Left lobe of liver (tissue), 2 donors: ENCODE results near the gene FSCN2. TPM values are rescaled to one million over a fixed set of nuclear protein-coding genes. Genes with fewer than 3 reads are reported as not detected.
"Not testable (repeated sequence)": the region's sequence is repeated elsewhere in the genome, so short reads cannot be mapped to it uniquely, and the experiment has no call there.

Source experiments
- ATAC-seq: fragments of 200-7000 bp; cut with Tn5 transposase; one replicate; pipeline ENCODE4 v1.9.1; 2020; ENCODE audit warnings: mild to moderate bottlenecking, moderate library complexity
- DNase-seq: peaks from one replicate; pipeline ENCODE4 v3.0.0-alpha.2; 2020; ENCODE audit warnings: low spot score
- total RNA-seq: library from RNA; stranded (reverse); gene quantifications from one replicate; pipeline ENCODE4 v1.2.1, GENCODE V29; 2021
- donor health status: DM: no; HTN: no; CAD: no; lungs with moderate emphysema.
- donor health status: DM: no; HTN: yes; CAD: no.

The FSCN2 gene
- total RNA-seq, 1 donor from 2014 or later: 0.18 TPM

GRCh38 chr17:81524039-81524864 lies 3.9 kb upstream of the FSCN2 start:
- no peak for ATAC-seq
- no peak for DNase-seq

- ATAC-seq (no peak), DNase-seq (no peak)
Observed at GRCh38 chr17:81524865-81525159, 3.4 kb upstream of the FSCN2 start.

GRCh38 chr17:81526662-81527571 lies 1.3 kb upstream of the FSCN2 start:
- no peak for DNase-seq
- no peak for ATAC-seq

- DNase-seq (no peak), ATAC-seq (no peak)
Observed at GRCh38 chr17:81528384-81528650, 140 bp downstream of the FSCN2 start.

GRCh38 chr17:81528651-81529436 lies 667 bp downstream of the FSCN2 start:
- DNase-seq: no peak

GRCh38 chr17:81529437-81529803 lies 1.2 kb downstream of the FSCN2 start:
- ATAC-seq: no peak
- no peak for DNase-seq

More at GRCh38 chr17:81528651-81529436, 667 bp downstream of the FSCN2 start:
- no peak for ATAC-seq

- DNase-seq, ATAC-seq: not testable (repeated sequence)
Observed at GRCh38 chr17:81531013-81531412, 2.8 kb downstream of the FSCN2 start.

GRCh38 chr17:81531998-81532404 lies 3.8 kb downstream of the FSCN2 start:
- not testable (repeated sequence) for DNase-seq, ATAC-seq

GRCh38 chr17:81532490-81533287 lies 4.5 kb downstream of the FSCN2 start:
- no peak for ATAC-seq

GRCh38 chr17:81533339-81534141 lies 5.4 kb downstream of the FSCN2 start:
- DNase-seq: no peak
- ATAC-seq: no peak

More at GRCh38 chr17:81532490-81533287, 4.5 kb downstream of the FSCN2 start:
- DNase-seq: no peak

- ATAC-seq: no peak
Observed at GRCh38 chr17:81534157-81535006, 6.2 kb downstream of the FSCN2 start.

GRCh38 chr17:81535007-81535328 lies 6.8 kb downstream of the FSCN2 start:
- no peak for DNase-seq
- ATAC-seq: no peak

More at GRCh38 chr17:81534157-81535006, 6.2 kb downstream of the FSCN2 start:
- DNase-seq: no peak

- no peak for ATAC-seq
Observed at GRCh38 chr17:81535480-81536298, 7.5 kb downstream of the FSCN2 start.

GRCh38 chr17:81536299-81537290 lies 8.4 kb downstream of the FSCN2 start:
- DNase-seq (no peak), ATAC-seq (peak; percentile 20)

More at GRCh38 chr17:81535480-81536298, 7.5 kb downstream of the FSCN2 start:
- no peak for DNase-seq

- ATAC-seq: peak; percentile 59
- DNase-seq: no peak
Observed at GRCh38 chr17:81537343-81537855, 9.2 kb downstream of the FSCN2 start.

GRCh38 chr17:81537856-81538555 lies 9.8 kb downstream of the FSCN2 start:
- ATAC-seq (no peak), DNase-seq (no peak)
